MM.1S (cell line): ENCODE measurements around the gene SCP2.

Experiments used
- CTCF ChIP-seq: fragments of 300-600 bp; sonication (generic); IDR thresholded peaks from 2 replicates; pipeline ENCODE4 v1.5.1; 2016; ENCODE audit warnings: antibody characterized with exemption, low read length, mixed read lengths
- EZH2 ChIP-seq: fragments of 300-600 bp; sonication (generic); optimal IDR thresholded peaks from 2 replicates; pipeline ENCODE3; 2017; ENCODE audit warnings: low read depth, mild to moderate bottlenecking, antibody characterized with exemption, low read length, mixed read lengths
- EZH2phosphoT487 ChIP-seq: fragments of 300-600 bp; sonication (generic); IDR thresholded peaks from 2 replicates; pipeline ENCODE4 v1.6.1; 2018; ENCODE audit warnings: antibody characterized with exemption, low read length

DNA sequence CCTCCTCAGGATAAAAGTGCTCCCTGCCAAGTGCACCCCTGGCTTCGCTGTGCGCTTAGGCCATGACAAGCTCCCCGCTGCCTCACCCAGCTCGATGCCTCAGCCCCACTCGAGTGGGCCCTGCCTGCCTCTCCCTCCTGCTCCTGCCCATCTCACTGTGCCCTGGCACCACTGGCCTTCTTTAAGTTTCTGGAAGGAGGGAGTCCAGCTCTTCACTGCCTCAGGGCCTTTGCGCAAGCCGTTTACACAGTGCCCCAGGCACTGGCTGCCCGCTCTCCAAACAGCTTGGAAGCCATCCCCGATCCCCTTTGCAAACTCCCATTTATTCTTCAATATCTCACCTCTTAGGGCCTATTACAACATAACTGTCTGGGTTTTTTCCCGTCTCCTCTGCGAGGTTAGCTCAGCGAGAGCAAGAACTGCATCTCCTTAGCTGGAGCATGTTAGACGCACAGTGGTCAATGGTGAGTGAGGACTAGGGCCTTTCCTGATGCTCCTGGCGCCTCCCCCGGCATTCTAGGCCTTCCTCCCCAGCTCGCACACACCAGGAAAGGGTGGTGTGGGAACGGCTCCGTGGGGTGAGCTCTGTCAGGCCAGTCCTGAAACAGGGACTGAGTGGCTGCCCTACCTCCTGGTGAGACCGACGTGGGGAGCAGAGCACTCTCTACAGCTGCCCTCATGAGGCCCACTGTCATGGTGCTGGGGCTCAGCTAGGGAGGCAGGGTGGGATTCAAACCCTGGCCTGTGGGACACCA, 166.9 kb downstream of the SCP2 start:
- TF ChIP-seq CTCF: no peak
- no peak for TF ChIP-seq EZH2phosphoT487
- TF ChIP-seq EZH2: no peak
